SU-DHL-6 (cell line): ENCODE data around the gene SORCS2.

Experiments used
- EZH2phosphoT487 ChIP-seq: fragments of 200-600 bp; sonication (generic), shearing (Covaris generic); conservative IDR thresholded peaks from 2 replicates; pipeline ENCODE4 v1.6.1; 2018; ENCODE audit warnings: mild to moderate bottlenecking, antibody characterized with exemption, low read length, moderate library complexity, mixed read lengths
- TF ChIP-seq, protein P1 (sequence below): fragments of 200-600 bp; sonication (generic); IDR thresholded peaks from one replicate; pipeline ENCODE4 v1.5.1; 2017; ENCODE audit warnings: antibody characterized with exemption, mild to moderate bottlenecking, low read length, moderate library complexity; ENCODE audit not compliant: insufficient read depth, poor library complexity, severe bottlenecking

GRCh38 chr4:7466904-7467303 lies 274.6 kb downstream of the SORCS2 start:
- TF ChIP-seq, protein P1, sequence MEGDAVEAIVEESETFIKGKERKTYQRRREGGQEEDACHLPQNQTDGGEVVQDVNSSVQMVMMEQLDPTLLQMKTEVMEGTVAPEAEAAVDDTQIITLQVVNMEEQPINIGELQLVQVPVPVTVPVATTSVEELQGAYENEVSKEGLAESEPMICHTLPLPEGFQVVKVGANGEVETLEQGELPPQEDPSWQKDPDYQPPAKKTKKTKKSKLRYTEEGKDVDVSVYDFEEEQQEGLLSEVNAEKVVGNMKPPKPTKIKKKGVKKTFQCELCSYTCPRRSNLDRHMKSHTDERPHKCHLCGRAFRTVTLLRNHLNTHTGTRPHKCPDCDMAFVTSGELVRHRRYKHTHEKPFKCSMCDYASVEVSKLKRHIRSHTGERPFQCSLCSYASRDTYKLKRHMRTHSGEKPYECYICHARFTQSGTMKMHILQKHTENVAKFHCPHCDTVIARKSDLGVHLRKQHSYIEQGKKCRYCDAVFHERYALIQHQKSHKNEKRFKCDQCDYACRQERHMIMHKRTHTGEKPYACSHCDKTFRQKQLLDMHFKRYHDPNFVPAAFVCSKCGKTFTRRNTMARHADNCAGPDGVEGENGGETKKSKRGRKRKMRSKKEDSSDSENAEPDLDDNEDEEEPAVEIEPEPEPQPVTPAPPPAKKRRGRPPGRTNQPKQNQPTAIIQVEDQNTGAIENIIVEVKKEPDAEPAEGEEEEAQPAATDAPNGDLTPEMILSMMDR: no peak
- TF ChIP-seq EZH2phosphoT487: no peak
